Jurkat, Clone E6-1 (cell line): ENCODE measurements around the gene CST9L.
"Not testable (repeated sequence)": the region's sequence is repeated elsewhere in the genome, so short reads cannot be mapped to it uniquely, and the experiment has no call there.

ENCODE experiments used
- DNase-seq: peaks from one replicate; pipeline ENCODE4 v3.0.0-alpha.2; 2011; ENCODE audit warnings: low read depth, low spot score
- H3K4me3 ChIP-seq: 2 replicates; pipeline ENCODE4 v1.5.1; 2011; ENCODE audit warnings: mild to moderate bottlenecking, low read length, control low read depth, moderate library complexity

Gene CST9L

DNA sequence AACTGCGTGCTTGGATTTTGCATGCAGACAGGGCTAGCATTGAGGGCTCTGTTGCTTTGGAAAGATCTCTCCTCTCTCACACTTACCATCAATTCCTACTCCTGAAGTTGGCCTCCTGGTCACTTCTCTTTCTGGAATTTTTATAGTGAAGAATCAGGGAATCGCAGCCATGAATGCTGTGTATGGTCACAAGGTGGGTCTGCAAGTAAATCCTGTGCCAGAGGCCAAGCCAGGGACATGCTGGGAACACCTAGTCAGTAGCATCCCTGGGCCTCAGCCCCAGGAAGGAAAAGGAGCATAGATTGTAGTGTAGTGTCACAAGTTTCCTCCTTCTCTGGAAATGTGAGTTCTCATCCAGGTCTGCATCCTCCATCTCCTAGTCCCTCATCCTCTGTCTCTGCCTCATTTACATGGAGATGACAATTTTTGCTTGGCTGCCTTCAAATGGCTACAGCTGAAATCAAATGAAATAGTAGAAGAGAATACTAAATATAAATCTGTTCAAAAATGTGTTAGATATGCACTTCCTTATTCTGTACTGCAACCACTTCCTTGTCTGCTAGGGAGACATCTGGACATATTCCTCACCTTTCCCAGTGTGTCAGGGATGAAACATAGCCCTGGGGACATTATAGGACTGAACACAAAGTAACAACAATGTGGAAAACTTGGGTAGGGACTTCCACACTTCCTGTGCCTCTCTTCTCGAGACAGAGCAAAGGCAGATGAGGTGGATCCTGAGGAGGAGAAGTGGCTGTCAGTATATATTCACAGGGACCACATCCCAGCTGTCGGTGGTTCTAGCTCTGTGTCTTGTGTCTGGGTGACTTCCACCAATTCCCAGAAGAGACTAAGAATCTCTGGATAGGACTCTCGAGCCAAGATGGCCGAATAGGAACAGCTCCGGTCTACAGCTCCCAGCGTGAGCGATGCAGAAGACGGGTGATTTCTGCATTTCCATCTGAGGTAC is 20.4 kb upstream of the CST9L start:
- DNase-seq = no peak
- no peak overlapping the region for H3K4me3 ChIP-seq

DNA sequence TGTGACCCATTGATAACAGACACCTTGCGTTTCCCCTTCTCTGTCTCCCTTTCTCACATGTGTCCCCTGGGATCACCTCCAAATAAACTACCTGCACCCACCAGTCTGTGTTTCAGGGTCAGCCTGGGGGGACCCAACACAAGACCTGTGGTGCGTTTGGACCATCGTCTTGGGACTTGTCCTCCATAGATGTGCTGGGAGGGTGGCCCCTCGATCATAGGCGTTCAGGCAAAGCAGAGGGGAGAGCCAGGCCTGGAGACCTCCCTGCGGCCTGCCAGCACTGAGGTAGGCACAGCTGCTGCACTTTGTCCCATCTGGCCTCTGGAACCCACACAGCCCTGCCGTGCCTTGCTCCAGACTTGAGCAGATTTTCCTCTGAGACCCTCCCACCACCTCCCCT is 19.3 kb upstream of the CST9L start:
- H3K4me3 ChIP-seq = no peak overlapping the region
- no peak for DNase-seq

DNA sequence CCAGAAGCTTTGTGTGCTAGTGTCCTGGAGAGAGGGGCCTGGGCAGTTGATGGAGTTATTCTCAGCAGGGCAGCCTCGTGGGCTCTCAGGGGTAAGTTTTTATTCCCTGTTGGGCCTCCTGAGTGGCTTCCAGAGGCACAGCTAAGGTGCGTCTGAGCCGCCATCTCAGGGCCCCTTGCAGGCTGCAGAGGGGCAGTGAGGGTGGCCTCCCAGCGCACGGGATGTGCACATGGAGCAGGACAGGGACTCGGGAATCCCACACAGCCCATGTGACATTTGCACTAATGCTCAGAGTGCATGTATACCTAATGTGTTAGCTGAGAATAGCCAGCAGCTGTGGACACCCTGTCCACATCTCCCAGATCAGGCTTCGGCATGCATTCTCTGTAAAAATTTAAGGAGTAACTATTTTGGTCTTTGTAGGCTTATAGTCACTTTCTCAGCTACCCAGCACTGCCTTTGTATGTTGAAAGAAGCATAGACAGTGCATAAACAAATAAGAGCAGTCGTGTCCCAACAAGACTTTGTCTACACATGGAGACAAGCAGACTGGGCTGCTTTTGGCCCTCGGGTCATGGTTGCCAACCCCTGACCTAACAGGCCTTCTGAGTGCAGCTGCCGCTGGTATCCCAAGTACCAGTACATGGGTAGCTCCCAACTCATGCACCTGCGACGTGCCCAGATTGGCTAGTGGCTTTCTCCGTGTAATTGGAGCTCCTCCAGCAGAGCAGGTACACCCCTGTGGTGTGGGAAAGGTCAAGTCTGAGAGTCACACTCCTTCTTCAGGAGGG is 18.6 kb upstream of the CST9L start:
- H3K4me3 ChIP-seq = no peak overlapping the region
- no peak for DNase-seq

- no peak for DNase-seq
- H3K4me3 ChIP-seq = no peak overlapping the region
These were observed 17.8 kb upstream of the CST9L start for GRCh38 chr20:23585808-23586734.

DNA sequence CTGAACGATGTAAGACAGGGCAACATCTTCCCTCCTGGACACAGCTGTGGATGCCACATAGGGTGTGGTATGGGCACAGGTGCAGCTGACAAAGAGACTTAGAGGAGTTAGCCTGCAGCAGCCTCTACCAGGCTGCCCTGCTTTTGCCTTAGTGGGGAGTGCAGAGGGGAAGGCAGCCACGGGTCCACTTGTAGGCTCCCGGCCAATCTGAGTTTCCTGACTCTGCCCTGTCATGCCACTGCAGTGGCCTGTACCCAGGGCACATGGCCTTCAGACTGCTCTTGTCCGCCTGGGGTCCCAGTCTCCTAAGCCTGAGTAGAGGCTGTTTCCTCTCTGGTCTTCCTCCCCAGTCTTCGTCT is 17.1 kb upstream of the CST9L start:
- DNase-seq = no peak
- H3K4me3 ChIP-seq = no peak overlapping the region

DNA sequence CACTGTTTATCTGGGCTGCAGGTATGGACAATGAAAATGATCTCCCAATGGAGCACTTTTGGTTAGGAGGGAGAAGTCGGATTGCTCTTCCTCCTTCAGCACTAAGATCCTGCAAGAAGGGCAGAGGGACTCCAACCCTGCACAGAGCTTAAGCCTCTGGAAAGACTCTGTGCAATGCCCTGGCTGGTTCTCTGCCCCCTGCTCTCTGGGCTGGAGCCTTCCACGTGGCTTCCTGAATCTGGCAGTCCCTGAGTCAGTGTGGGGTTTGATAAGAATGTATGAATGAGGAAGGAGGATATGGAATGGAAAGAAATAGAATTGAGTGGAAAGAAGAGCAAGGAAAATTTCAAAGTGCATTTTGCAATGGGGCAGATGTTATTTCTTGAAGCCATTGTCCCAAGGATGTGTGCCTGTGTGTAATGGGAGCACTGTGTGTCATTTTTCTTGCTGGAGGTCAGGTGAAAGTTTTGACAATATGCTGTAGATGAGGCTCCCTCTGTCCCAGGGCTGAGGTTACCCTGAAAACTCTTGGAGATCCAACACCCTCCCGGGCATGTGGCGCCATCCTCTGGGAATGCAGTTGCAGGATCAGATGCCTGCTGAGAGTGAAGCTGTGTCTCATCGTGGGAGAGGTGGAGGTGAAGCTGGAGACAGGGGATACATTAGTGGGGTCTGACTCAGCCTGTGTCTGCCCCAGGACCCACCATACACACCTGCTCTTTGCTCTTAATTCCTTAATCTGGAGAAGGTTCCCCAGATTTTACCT is 16.3 kb upstream of the CST9L start:
- H3K4me3 ChIP-seq = no peak overlapping the region
- no peak for DNase-seq

DNA sequence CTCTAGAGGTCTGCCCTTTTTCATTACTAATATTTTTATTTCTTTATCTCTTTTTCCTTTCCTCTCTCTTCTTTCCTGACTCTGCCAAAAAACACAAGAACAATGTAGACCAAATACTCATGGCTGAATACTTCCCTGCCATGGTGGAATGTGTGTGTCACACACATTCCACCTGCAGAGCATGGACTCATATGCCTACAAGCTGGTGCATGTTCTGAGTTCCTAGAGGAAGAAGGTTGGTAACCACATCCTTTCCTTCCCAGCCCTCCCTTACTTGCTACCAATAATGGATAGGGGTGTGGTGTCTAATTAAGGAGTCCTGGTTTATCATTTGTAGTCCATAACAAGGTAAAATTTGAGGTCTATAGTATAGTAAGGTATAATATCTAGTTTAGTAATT is 15.2 kb upstream of the CST9L start:
- H3K4me3 ChIP-seq = no peak overlapping the region
- DNase-seq = no peak

- no peak for DNase-seq
- H3K4me3 ChIP-seq = no peak overlapping the region
These were observed 14.0 kb upstream of the CST9L start for GRCh38 chr20:23582293-23582692.

GRCh38 chr20:23581833-23582232 is 13.5 kb upstream of the CST9L start:
- not testable (repeated sequence) for H3K4me3 ChIP-seq, DNase-seq

- H3K4me3 ChIP-seq = no peak overlapping the region
- no peak for DNase-seq
These were observed 6.7 kb upstream of the CST9L start for GRCh38 chr20:23574977-23575376.

- no peak overlapping the region for H3K4me3 ChIP-seq
- DNase-seq = no peak
These were observed 2.0 kb upstream of the CST9L start for GRCh38 chr20:23570178-23570760.

DNA sequence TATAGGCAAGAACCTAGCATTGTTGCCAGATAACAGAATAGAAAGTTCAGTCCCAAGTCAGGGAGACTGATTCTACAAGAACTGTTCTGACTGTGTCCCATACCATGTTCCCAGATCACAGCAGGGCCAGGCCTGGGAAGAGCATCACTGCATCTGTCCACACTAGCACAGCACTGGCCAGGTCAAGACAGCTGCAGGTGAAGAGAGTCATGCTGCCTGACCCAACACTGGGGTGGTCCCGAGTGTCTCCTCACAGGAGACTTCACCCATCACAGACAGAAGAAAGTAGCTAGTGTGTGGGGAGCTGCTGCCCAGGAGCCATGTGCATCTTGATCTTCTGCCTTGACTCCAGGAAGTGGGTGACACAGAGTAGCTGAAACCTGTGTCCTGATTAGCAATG is 1.3 kb upstream of the CST9L start:
- no peak for DNase-seq
- H3K4me3 ChIP-seq = no peak overlapping the region

GRCh38 chr20:23568971-23569330 is 667 bp upstream of the CST9L start:
- no peak for DNase-seq

DNA sequence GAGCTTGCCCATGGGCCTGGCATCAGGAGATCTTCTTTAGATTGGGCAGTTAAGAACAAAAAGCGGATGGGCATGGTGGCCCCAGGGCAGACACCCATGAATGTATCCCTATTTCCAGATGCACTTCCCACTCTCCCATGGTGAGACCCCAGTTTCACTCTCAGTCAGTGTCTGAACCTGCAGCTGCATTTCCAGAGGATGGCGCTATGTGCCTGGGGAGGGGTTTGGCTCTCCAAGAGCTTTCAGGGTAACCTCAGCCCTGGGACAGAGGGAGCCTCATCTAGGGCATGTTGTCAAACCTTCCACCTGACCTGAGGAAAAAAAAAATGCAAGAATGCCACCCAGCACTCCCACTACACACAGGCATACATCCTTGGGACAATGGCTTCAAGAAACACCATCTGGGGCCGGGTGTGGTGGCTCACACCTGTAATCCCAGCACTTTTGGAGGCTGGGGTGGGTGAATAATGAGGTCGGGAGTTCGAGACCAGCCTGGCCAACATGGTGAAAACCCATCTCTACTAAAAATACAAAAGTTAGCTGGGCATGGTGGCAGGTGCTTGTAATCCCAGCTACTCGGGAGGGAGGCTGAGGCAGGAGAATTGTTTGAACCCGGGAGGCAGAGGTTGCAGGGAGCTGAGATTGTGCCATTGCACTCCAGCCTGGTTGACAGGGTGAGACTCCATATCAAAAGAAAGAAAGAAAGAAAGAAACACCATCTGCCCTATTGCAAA is 1.9 kb downstream of the CST9L start:
- no peak overlapping the region for H3K4me3 ChIP-seq
- no peak for DNase-seq

More at GRCh38 chr20:23568971-23569330, 667 bp upstream of the CST9L start:
- no peak overlapping the region for H3K4me3 ChIP-seq

DNA sequence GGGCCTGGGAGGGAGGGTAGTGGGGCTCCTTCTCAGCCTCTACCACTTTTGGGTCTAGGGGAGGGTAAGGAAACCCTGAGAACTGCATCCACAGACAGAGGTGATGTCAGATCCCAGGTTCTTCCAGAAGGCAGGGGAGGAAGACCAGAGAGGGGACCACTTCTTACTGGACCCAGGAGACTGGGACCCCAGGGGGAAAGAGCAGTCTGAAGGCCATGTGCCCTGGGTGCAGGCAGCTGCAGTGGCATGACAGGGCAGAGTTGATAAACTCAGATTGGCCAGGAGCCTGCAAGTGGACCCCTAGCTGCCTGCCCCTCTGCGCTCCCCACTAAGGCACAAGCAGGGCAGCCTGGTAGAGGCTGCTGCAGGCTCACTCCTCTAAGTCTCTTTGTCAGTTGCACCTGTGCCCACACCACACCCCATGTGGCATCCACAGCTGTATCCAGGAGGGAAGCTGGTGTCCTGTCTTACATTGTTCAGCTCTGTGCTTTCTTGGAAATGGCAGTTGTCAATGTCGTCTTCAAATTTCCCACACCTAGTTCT is 2.7 kb downstream of the CST9L start:
- no peak overlapping the region for H3K4me3 ChIP-seq
- no peak for DNase-seq

- H3K4me3 ChIP-seq = no peak overlapping the region
- DNase-seq = no peak
These were observed 3.4 kb downstream of the CST9L start for GRCh38 chr20:23564927-23565326.

- no peak overlapping the region for H3K4me3 ChIP-seq
- DNase-seq = no peak
These were observed 5.5 kb downstream of the CST9L start for GRCh38 chr20:23562721-23563342.
